HepG2 (cell line): ENCODE data around the gene LNPK. TPM values are rescaled to one million over a fixed set of nuclear protein-coding genes. Genes with fewer than 3 reads are reported as not detected.

Experiments
- ATAC-seq: fragments of 200-7000 bp; cut with Tn5 transposase; 3 replicates; pipeline ENCODE4 v1.9.1; 2020; ENCODE audit warnings: mild to moderate bottlenecking, moderate library complexity
- BruUV-seq: library from RNA; stranded (reverse); fragments of 400-500 nt; replicated peaks from 2 replicates; lab custom pipeline; 2021; lab: Mats Ljungman, UMichigan
- CTCF ChIA-PET: fragments of 300-600 bp; formaldehyde crosslinking; extraction: SDS; loops from one replicate; lab custom pipeline; 2021; ENCODE audit warnings: low total read pairs, inconsistent platforms, low intra/inter-chr PET ratio; lab: Yijun Ruan, JAX
- POLR2A ChIA-PET: fragments of 350-600 bp; sonication (Branson Sonifier 250); formaldehyde crosslinking; loops from one replicate; lab custom pipeline; 2020; ENCODE audit warnings: antibody characterized with exemption, inconsistent platforms; lab: Yijun Ruan, JAX
- DNase-seq: peaks from one replicate; pipeline ENCODE4 v3.0.0-alpha.2; 2015; ENCODE audit warnings: low spot score
- FAIRE-seq: peaks from 3 replicates; lab custom pipeline; 2011; peaks lifted over from hg19 to GRCh38; lab: Jason Lieb, UNC
- H2AFZ ChIP-seq: one replicate; pipeline ENCODE4 v1.6.1; 2011; ENCODE audit warnings: low read length, inconsistent platforms
- H3K27ac ChIP-seq: fragments of 300-600 bp; 3 replicates; pipeline ENCODE4 v1.8.0; 2011; ENCODE audit warnings: mixed run types, mild to moderate bottlenecking, mixed read lengths, low read length, inconsistent platforms; ENCODE audit not compliant: insufficient read depth; ENCODE audit errors: extremely low read length
- H3K27me3 ChIP-seq, 2 experiments: fragments of 200-600 bp in 1 of 2; 2 replicates in 1 of 2; 3 replicates in 1 of 2; pipeline versions ENCODE4 v1.6.0 to v1.8.0; 2011; ENCODE audit warnings: low read length in 2 of 2, mild to moderate bottlenecking in 2 of 2, moderate library complexity in 2 of 2, inconsistent platforms in 1 of 2; ENCODE audit not compliant: insufficient read depth in 2 of 2, control insufficient read depth in 1 of 2
- H3K36me3 ChIP-seq, 2 experiments: fragments of 200-600 bp in 1 of 2; replicated peaks in 1 of 2; 2 replicates in 1 of 2; 3 replicates in 1 of 2; pipeline versions ENCODE4 v1.5.1 to v1.8.0; 2011; ENCODE audit warnings: low read length in 2 of 2, inconsistent platforms in 1 of 2; ENCODE audit not compliant: insufficient read depth in 2 of 2, control insufficient read depth in 1 of 2
- H3K4me1 ChIP-seq: 2 replicates; pipeline ENCODE4 v1.5.1; 2012; ENCODE audit warnings: low read length, inconsistent platforms; ENCODE audit not compliant: insufficient read depth
- H3K4me2 ChIP-seq: 2 replicates; pipeline ENCODE4 v1.6.0; 2011; ENCODE audit warnings: low read depth, low read length, inconsistent platforms
- H3K4me3 ChIP-seq, 3 experiments: fragments of 200-600 bp in 1 of 3; sonication (generic), shearing (Covaris generic) in 1 of 3; replicated peaks in 1 of 3; 2 replicates each; pipeline ENCODE4 v1.5.1; 2011 to 2016; ENCODE audit warnings: low read length in 3 of 3, inconsistent platforms in 2 of 3, low read depth in 2 of 3, mild to moderate bottlenecking in 2 of 3, control low read depth in 1 of 3, mixed read lengths in 1 of 3; ENCODE audit not compliant: insufficient read depth in 1 of 3
- H3K79me2 ChIP-seq: one replicate; pipeline ENCODE4 v1.6.1; 2011; ENCODE audit warnings: low read length, inconsistent platforms; ENCODE audit not compliant: insufficient read depth
- H3K9ac ChIP-seq: 2 replicates; pipeline ENCODE4 v1.6.0; 2011; ENCODE audit warnings: mild to moderate bottlenecking, low read depth, low read length, inconsistent platforms; ENCODE audit not compliant: insufficient read depth
- H3K9me3 ChIP-seq: 2 replicates; pipeline ENCODE4 v1.5.1; 2012; ENCODE audit warnings: mild to moderate bottlenecking, low read length
- H4K20me1 ChIP-seq: 2 replicates; pipeline ENCODE4 v1.6.0; 2011; ENCODE audit warnings: inconsistent platforms, mild to moderate bottlenecking, low read length, moderate library complexity; ENCODE audit not compliant: insufficient read depth
- CREM ChIP-seq, 2 experiments: sonication (generic) in 1 of 2; formaldehyde crosslinking in 1 of 2; IDR thresholded peaks; 2 replicates each; pipeline versions ENCODE4 v1.4.0 to v1.6.1; 2016 to 2020; ENCODE audit warnings: antibody characterized with exemption in 1 of 2, mild to moderate bottlenecking in 1 of 2, missing genetic modification reagents in 1 of 2
- JUND ChIP-seq: sonication (generic); formaldehyde crosslinking; IDR thresholded peaks from 2 replicates; pipeline ENCODE4 v1.8.0; 2022; ENCODE audit warnings: mild to moderate bottlenecking, missing genetic modification reagents
- MIER2 ChIP-seq: IDR thresholded peaks from 2 replicates; pipeline ENCODE4 v1.6.1; 2016; ENCODE audit warnings: missing biosample characterization, missing genetic modification reagents
- RNF2 ChIP-seq: fragments of 450-650 bp; conservative IDR thresholded peaks from 2 replicates; pipeline ENCODE4 v1.6.1; 2016; ENCODE audit warnings: low read depth
- ZFP82 ChIP-seq: sonication (generic); formaldehyde crosslinking; IDR thresholded peaks from 2 replicates; pipeline ENCODE4 v1.5.1; 2020; ENCODE audit warnings: mild to moderate bottlenecking, missing genetic modification reagents, borderline replicate concordance
- ZMYM4 ChIP-seq: sonication (generic); formaldehyde crosslinking; IDR thresholded peaks from 2 replicates; pipeline ENCODE4 v1.8.1; 2023; ENCODE audit warnings: mild to moderate bottlenecking, missing genetic modification reagents
- ZNF230 ChIP-seq: sonication (generic); formaldehyde crosslinking; IDR thresholded peaks from 2 replicates; pipeline ENCODE4 v1.4.0; 2020; ENCODE audit warnings: mild to moderate bottlenecking, missing genetic modification reagents
- ZNF672 ChIP-seq: sonication (generic); formaldehyde crosslinking; IDR thresholded peaks from 2 replicates; pipeline ENCODE4 v1.8.1; 2022; ENCODE audit warnings: missing genetic modification reagents
- WGBS: methylation state at CpG from one replicate; pipeline ENCODE4 v1.1.6; 2017; ENCODE audit warnings: low lambda C conversion rate; 5-methylcytosine and 5-hydroxymethylcytosine counted together
- in situ Hi-C: cut with HindIII; loops from 2 replicates; pipeline ENCODE4 v1.10.0; 2017; ENCODE audit warnings: low pct_unique_long_range_greater_than_20kb; ENCODE audit not compliant: extremely low pct_ligation_motif_present
- intact Hi-C: fragments of 100-400 bp; cut with micrococcal nuclease; formaldehyde crosslinking; loops from one replicate; pipeline ENCODE4 v1.10.0; 2022; ENCODE audit not compliant: unreplicated experiment
- polyA plus RNA-seq, 8 experiments: library from polyadenylated mRNA; depleted of rRNA in 3 of 8; stranded (reverse) in 7 of 8; unstranded in 1 of 8; fragments of >200 nt; fragmentation: Illumina TruSeq in 4 of 8; extraction: Trizol in 4 of 8; gene quantifications; 2 replicates each; pipeline versions ENCODE4 v1.2.1 to v1.2.3, GENCODE V29; 2011 to 2016; ENCODE audit warnings: low read depth in 4 of 8, missing spikeins in 1 of 8, mixed read lengths in 1 of 8; ENCODE audit not compliant: insufficient read depth in 1 of 8
- total RNA-seq, 5 experiments: library from RNA; depleted of rRNA; stranded (reverse); fragments of >200 nt; fragmentation: Illumina TruSeq; extraction: Trizol; gene quantifications; 2 replicates each; pipeline ENCODE4 v1.2.3, GENCODE V29; 2016; ENCODE audit warnings: low read depth in 1 of 5
- TF ChIP-seq, protein P1 (sequence below), 2 experiments: sonication (generic) in 1 of 2; formaldehyde crosslinking in 1 of 2; IDR thresholded peaks; 2 replicates each; pipeline versions ENCODE4 v1.4.0 to v1.6.1; 2016 to 2020; ENCODE audit warnings: borderline replicate concordance in 1 of 2, low read depth in 1 of 2, mild to moderate bottlenecking in 1 of 2, missing genetic modification reagents in 1 of 2
- TF ChIP-seq, protein P2 (sequence below): sonication (generic); formaldehyde crosslinking; IDR thresholded peaks from 2 replicates; pipeline ENCODE4 v1.8.1; 2022; ENCODE audit warnings: mild to moderate bottlenecking, missing genetic modification reagents
- TF ChIP-seq, protein P3 (sequence below): IDR thresholded peaks from 2 replicates; pipeline ENCODE4 v1.6.1; 2018; ENCODE audit warnings: missing genetic modification reagents, mild to moderate bottlenecking, missing compliant biosample characterization
- TF ChIP-seq, protein P4 (sequence below): IDR thresholded peaks from 2 replicates; pipeline ENCODE4 v1.6.1; 2016; ENCODE audit warnings: missing compliant biosample characterization, missing genetic modification reagents, borderline replicate concordance
- TF ChIP-seq, protein P5 (sequence below): sonication (generic); formaldehyde crosslinking; IDR thresholded peaks from 2 replicates; pipeline ENCODE4 v1.5.1; 2020; ENCODE audit warnings: missing genetic modification reagents, mild to moderate bottlenecking, borderline replicate concordance

LNPK gene
- total and polyA plus RNA-seq, 2 of the 13 experiments (the other 11 are each of a cell fraction or from before 2014, with no cell fraction given): 25.4 to 26.1 TPM

DNA sequence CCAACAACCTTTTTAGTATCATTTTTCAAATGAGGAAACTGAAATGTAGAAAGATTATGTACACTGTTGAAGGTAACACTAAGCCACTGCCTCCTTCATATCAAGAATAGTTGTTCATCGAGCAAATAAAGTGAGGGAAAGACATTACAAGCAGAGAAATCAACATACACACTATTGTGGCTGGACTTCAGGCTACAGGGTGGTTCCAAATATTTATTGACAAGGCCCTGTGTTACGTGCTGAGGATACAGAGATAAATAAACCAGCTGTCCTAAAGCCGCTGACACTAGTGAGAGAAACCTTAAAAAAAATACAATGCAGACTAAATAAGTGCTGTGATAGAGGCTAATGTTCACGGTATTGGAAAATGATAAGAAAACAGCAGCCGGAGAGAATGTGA, 1.9 kb upstream of the LNPK start (continued):
- TF ChIP-seq, protein P1, sequence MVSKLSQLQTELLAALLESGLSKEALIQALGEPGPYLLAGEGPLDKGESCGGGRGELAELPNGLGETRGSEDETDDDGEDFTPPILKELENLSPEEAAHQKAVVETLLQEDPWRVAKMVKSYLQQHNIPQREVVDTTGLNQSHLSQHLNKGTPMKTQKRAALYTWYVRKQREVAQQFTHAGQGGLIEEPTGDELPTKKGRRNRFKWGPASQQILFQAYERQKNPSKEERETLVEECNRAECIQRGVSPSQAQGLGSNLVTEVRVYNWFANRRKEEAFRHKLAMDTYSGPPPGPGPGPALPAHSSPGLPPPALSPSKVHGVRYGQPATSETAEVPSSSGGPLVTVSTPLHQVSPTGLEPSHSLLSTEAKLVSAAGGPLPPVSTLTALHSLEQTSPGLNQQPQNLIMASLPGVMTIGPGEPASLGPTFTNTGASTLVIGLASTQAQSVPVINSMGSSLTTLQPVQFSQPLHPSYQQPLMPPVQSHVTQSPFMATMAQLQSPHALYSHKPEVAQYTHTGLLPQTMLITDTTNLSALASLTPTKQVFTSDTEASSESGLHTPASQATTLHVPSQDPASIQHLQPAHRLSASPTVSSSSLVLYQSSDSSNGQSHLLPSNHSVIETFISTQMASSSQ (IDR thresholded peaks at IDR 0.05; ENCODE audit: low read depth): no peak
- TF ChIP-seq, protein P1 (CRISPR knock-in tag; IDR thresholded peaks at IDR 0.05; ENCODE audit: borderline replicate concordance): peak; percentile 35; the same call in 1 of the 2 replicates
- TF ChIP-seq, protein P2, sequence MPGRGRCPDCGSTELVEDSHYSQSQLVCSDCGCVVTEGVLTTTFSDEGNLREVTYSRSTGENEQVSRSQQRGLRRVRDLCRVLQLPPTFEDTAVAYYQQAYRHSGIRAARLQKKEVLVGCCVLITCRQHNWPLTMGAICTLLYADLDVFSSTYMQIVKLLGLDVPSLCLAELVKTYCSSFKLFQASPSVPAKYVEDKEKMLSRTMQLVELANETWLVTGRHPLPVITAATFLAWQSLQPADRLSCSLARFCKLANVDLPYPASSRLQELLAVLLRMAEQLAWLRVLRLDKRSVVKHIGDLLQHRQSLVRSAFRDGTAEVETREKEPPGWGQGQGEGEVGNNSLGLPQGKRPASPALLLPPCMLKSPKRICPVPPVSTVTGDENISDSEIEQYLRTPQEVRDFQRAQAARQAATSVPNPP: no peak
- no peak for TF ChIP-seq ZNF672
- TF ChIP-seq, all 625 proteins: peak for 5

DNA sequence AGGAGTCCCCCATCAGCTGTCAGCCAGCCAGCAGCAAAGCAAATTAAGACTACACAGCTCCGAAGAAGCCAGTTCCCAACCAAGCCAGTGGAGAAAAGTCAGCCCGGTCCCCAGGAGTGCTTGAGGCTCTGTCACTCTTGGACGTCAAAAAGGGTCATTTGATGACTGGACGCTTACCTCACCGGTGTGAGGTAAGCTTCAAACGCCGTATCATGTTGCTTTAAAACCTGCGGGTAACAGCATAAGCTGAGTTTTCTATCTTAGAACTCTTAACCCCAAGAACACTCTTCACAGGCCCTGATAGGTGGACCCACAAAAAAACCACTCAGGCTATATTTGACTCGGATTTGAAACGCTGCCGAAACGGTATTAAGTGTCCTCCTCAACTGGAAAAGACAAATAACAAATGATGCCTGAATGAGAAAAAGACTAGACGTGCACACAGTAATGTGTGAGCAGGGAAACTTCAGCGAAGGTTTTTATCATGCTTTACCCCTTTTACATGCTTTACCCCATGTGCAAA, 682 bp upstream of the LNPK start:
- Histone ChIP-seq H2AFZ (peak overlapping the region; percentile 99), H3K36me3 (no peaks in the 10 kb centered on the region), H4K20me1 (no peaks in the 10 kb centered on the region), H3K9ac (peak overlapping the region; percentile 72), H3K27me3 (peaks cover 0 to 9% of the 10 kb centered on the region in 2 experiments; a peak in 1 of 5 replicates), H3K27ac (peak overlapping the region; percentile 80), H3K4me1 (peaks cover 44% of the 10 kb centered on the region), H3K4me3 (peak overlapping the region; percentile 61 to 84 (median 82)), H3K4me2 (peak overlapping the region; percentile 97), H3K79me2 (peaks cover 30% of the 10 kb centered on the region), H3K9me3 (no peaks in the 10 kb centered on the region)
- DNase-seq: peak; percentile 21
- in situ Hi-C loops (no loop called here), intact Hi-C loops (loop anchor here (2.0 to 10.0 kb wide), 4 partner anchors 90 to 635 kb away; no protein-coding TSS in a partner anchor)
- no peak for FAIRE-seq
- BruUV-seq: TSS peak; percentile 79
- peak; percentile 12 for ATAC-seq
- POLR2A ChIA-PET: interaction anchor here (1.5 to 2.0 kb wide), 3 partner anchors 27 to 397 kb away, joined by 4 to 18 read pairs (median 6); no protein-coding TSS in a partner anchor
- CTCF ChIA-PET: no interaction called here
- WGBS: 7% methylated on average over 11 of the region's 14 CpGs
- TF ChIP-seq, protein P3, sequence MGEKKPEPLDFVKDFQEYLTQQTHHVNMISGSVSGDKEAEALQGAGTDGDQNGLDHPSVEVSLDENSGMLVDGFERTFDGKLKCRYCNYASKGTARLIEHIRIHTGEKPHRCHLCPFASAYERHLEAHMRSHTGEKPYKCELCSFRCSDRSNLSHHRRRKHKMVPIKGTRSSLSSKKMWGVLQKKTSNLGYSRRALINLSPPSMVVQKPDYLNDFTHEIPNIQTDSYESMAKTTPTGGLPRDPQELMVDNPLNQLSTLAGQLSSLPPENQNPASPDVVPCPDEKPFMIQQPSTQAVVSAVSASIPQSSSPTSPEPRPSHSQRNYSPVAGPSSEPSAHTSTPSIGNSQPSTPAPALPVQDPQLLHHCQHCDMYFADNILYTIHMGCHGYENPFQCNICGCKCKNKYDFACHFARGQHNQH (CRISPR knock-in tag): no peak
- TF ChIP-seq ZMYM4 (CRISPR knock-in tag): no peak
- TF ChIP-seq, protein P4, sequence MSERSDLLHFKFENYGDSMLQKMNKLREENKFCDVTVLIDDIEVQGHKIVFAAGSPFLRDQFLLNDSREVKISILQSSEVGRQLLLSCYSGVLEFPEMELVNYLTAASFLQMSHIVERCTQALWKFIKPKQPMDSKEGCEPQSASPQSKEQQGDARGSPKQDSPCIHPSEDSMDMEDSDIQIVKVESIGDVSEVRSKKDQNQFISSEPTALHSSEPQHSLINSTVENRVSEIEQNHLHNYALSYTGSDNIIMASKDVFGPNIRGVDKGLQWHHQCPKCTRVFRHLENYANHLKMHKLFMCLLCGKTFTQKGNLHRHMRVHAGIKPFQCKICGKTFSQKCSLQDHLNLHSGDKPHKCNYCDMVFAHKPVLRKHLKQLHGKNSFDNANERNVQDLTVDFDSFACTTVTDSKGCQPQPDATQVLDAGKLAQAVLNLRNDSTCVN (CRISPR knock-in tag): no peak
- TF ChIP-seq, protein P5, sequence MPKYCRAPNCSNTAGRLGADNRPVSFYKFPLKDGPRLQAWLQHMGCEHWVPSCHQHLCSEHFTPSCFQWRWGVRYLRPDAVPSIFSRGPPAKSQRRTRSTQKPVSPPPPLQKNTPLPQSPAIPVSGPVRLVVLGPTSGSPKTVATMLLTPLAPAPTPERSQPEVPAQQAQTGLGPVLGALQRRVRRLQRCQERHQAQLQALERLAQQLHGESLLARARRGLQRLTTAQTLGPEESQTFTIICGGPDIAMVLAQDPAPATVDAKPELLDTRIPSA (CRISPR knock-in tag): no peak
- 0 out of 2 replicates have a peak, but pooled peaks have one; percentile 0 for TF ChIP-seq MIER2 (CRISPR knock-in tag)
- TF ChIP-seq JUND (CRISPR knock-in tag): no peak
- TF ChIP-seq ZFP82 (CRISPR knock-in tag): 0 out of 2 replicates have a peak, but pooled peaks have one; percentile 19
- TF ChIP-seq ZNF230 (CRISPR knock-in tag): no peak
- 0 out of 2 replicates have a peak, but pooled peaks have one; percentile 9 for TF ChIP-seq RNF2
- peak; percentile 40; the same call in 1 of the 2 replicates for TF ChIP-seq CREM (IDR thresholded peaks at IDR 0.05)
- no peak for TF ChIP-seq CREM (CRISPR knock-in tag; IDR thresholded peaks at IDR 0.05)
